Mammary epithelial cell (primary cell): ENCODE results near the gene MATN1.
A peak's percentile ranks its signal among the peaks of the same experiment; 100 is the strongest.

Source experiments
- CTCF ChIP-seq, 2 donors: IDR thresholded peaks in 1 of 2; conservative IDR thresholded peaks in 1 of 2; 2 replicates each; pipeline ENCODE4 v1.5.1; 2011 to 2012; ENCODE audit warnings: inconsistent platforms in 2 of 2, low read length in 2 of 2, mild to moderate bottlenecking in 2 of 2, control low read depth in 1 of 2, low read depth in 1 of 2; ENCODE audit not compliant: insufficient read depth in 1 of 2; ENCODE audit errors: extremely low read depth in 1 of 2
- EZH2 ChIP-seq: IDR thresholded peaks from 2 replicates; pipeline ENCODE4 v1.6.1; 2012; ENCODE audit warnings: low read length, inconsistent platforms, borderline replicate concordance

GRCh38 chr1:30724175-30724574 is 790 bp upstream of the MATN1 start:
- TF ChIP-seq EZH2 (no peak), CTCF (conservative IDR thresholded peaks at IDR 0.05 in 1 of 2, IDR thresholded peaks at IDR 0.05 in 1 of 2; ENCODE audit: extremely low read depth in 1 of 2, insufficient read depth in 1 of 2, low read depth in 1 of 2, low read length in 2 of 2) (peak; percentile 17 to 21)
